Measurements from ENCODE around the gene C5. TPM values are rescaled to one million over a fixed set of nuclear protein-coding genes. Genes with fewer than 3 reads are reported as not detected.

Gene C5
- total RNA-seq, 2 experiments from 2014 or later = 2.5 to 2.7 TPM

DNA sequence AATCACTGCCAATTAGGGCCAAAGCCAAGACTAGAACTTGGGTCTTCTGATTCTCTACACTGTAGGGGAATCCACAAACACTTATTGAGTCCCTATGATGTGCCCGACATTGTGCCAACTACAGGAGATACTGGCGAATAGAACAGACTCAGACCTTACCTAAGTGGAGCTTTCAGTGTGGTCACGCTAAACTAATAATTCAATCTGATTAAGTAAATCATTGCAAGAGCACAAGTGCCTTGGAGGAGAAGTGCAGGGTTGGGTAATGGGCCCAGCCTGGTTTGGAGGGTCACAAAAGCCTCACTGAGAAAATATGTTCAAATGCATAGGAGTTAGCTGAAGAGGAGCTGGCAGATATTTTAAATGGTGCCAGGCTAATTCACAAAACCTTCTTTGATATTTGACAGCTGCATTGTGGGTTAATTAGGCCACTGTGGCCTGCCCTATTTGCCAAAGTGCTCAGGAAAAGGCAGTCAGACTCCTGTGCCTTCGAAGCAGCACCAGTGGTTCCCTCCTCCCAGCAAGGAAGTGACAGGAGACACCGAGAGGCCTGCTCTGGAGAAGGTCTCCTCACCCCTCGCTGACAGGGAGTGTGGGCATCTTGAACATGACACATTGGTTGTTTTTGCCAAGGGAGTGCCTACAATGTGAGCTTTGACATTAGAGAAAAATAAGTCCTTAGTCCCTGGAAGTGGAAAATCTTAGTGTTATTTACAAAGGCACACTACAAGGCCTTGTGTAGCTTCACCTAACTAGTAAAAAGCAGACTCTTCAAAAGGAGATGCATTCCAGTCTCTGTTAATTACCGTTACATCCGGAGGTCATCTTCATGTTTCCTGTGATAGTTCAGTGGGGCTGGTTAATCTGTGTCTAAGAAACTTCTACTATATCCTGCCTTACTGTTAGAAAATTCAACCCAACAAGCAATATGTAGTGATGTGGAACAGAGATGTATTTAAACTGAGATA, 99.4 kb downstream of the C5 start:
- H3K4me3 Mint-ChIP-seq = no peak overlapping the region
- no peak for DNase-seq
- H3K9me3 Mint-ChIP-seq = no peaks in the 10 kb centered on the region
- ChIA-PET POLR2A (interaction anchor here (1.1 kb wide), 1 partner anchor 16 kb away, joined by 3 read pairs; no protein-coding TSS in a partner anchor), CTCF (interaction anchor here (0.6 to 1.8 kb wide), 6 partner anchors 13 to 195 kb away, joined by 3 to 7 read pairs (median 3); no protein-coding TSS in a partner anchor)
- H3K27ac Mint-ChIP-seq = no peak overlapping the region
- no peaks in the 10 kb centered on the region for H3K36me3 Mint-ChIP-seq
- intact Hi-C loops (cut with micrococcal nuclease) = no loop called here
- no peaks in the 10 kb centered on the region for H3K4me1 Mint-ChIP-seq (ENCODE audit: low read depth)
- no peaks in the 10 kb centered on the region for H3K27me3 Mint-ChIP-seq

DNA sequence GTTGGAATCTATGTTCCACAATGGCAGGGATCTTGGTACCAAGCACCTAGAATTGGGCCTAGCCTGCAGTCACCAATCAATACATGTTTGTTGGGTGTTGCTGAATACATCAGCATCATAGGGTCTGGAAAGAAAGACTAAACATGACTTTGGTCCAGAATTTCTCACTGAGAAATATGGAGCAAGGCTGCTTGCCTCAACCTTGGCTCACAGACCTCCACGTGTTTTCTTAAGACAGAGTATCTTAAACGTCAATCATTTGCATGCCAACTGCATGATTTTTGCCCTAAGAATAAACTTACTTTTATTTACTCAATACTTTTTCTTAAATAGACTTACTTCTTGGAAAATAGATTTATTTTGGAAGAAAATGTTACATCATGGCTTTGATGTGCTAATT, 100.8 kb downstream of the C5 start:
- no peak for DNase-seq
- intact Hi-C loops (cut with micrococcal nuclease) = no loop called here
- POLR2A ChIA-PET = no interaction called here
- Mint-ChIP-seq H3K27ac (no peak overlapping the region), H3K4me3 (no peak overlapping the region), H3K4me1 (ENCODE audit: low read depth) (no peaks in the 10 kb centered on the region), H3K27me3 (no peaks in the 10 kb centered on the region), H3K36me3 (no peaks in the 10 kb centered on the region), H3K9me3 (no peaks in the 10 kb centered on the region)
- CTCF ChIA-PET = interaction anchor here (1.8 kb wide), 1 partner anchor 32 kb away, joined by 7 read pairs; no protein-coding TSS in a partner anchor

DNA sequence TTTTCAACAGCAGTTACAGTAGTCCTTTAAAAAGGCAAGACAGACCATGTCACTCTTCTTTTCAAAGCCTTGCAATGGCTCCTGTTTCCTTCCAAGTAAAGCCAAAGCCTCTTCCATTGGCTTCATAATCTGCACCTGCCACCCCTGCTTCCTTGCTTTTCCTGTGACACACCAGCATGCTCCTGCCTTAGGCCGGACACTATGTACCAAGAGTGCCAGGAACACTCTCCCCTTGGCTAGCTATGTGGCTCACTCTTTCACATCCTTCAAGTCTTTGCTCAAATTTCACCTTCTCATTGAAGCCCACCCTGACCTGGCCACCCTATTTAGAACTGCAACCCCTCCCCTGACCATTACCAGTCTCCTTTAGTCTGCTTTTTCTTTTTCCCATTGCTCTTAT, 101.3 kb downstream of the C5 start:
- Mint-ChIP-seq H3K4me3 (no peak overlapping the region), H3K27me3 (no peaks in the 10 kb centered on the region), H3K9me3 (no peaks in the 10 kb centered on the region), H3K36me3 (no peaks in the 10 kb centered on the region), H3K4me1 (ENCODE audit: low read depth) (no peaks in the 10 kb centered on the region), H3K27ac (no peak overlapping the region)
- DNase-seq = no peak
- intact Hi-C loops (cut with micrococcal nuclease) = no loop called here
- CTCF ChIA-PET = no interaction called here
- POLR2A ChIA-PET = no interaction called here

DNA sequence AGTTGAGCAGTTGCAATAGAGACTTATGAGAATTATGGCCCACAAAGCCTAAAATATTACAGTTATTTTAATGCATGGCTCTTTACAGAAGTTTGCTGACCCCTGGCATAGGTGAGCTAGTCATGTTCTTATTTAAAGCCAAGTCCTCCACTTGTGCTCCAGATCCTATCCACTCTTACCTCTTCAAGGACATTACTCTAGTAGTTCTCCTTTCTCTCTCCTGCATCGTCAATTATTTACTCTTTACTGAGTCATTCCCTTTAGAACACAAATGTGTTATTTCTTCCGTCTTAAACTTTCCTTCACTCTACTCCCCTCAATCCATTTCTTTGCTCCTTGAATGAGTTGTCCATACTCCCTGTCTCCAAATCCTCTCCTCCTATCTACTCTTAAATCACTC, 102.9 kb downstream of the C5 start:
- H3K4me1 Mint-ChIP-seq (ENCODE audit: low read depth) = no peaks in the 10 kb centered on the region
- intact Hi-C loops (cut with micrococcal nuclease) = no loop called here
- H3K4me3 Mint-ChIP-seq = no peak overlapping the region
- CTCF ChIA-PET = interaction anchor here (1.0 kb wide), 1 partner anchor 34 kb away, joined by 3 read pairs; no protein-coding TSS in a partner anchor
- no peak for DNase-seq
- H3K27ac Mint-ChIP-seq = no peak overlapping the region
- no peaks in the 10 kb centered on the region for H3K36me3 Mint-ChIP-seq
- no peaks in the 10 kb centered on the region for H3K9me3 Mint-ChIP-seq
- no peaks in the 10 kb centered on the region for H3K27me3 Mint-ChIP-seq
- POLR2A ChIA-PET = no interaction called here

DNA sequence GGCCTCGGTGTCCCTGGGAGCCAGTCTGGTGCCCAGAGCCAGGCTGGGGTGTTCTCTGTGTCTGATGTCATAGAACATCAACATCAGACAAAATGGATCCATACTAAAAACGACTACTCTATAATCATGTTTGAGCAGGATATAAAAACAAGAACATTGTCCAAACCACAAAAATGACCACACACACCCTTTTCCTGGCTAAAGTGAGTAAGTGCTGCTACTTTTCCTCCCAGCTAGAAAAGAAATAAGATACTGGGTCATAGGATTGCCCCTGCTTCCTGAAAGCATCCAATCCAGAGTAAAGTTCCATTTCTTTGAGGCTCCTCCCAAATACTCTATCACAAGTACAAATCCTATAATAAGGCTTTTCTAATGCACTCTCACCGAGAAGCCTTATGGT, 103.8 kb downstream of the C5 start:
- CTCF ChIA-PET = interaction anchor here (1.0 kb wide), 1 partner anchor 10 kb away, joined by 3 read pairs; no protein-coding TSS in a partner anchor
- POLR2A ChIA-PET = no interaction called here
- intact Hi-C loops (cut with micrococcal nuclease) = no loop called here

DNA sequence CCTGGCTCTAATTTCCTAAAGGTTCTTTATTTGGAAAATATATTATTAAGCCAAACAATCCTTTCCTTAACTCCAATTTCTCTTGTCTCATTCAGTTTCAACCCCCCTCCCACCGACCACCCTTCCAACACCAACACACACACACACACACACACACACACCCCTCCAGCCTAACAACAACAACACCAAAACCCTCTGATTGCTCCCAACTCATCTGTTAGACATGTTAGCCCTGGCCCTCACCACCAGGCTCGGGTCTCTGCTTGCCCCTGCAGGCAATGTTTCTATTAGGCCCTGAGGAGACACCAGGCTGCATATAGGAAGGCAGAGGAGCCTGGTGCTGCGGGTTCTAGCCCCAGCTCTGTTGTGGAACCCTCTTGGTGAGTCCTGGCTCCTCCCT, 105.1 kb downstream of the C5 start:
- ChIA-PET POLR2A (no interaction called here), CTCF (no interaction called here)
- Mint-ChIP-seq H3K27me3 (no peaks in the 10 kb centered on the region), H3K4me1 (ENCODE audit: low read depth) (no peaks in the 10 kb centered on the region), H3K4me3 (no peak overlapping the region), H3K36me3 (no peaks in the 10 kb centered on the region), H3K27ac (no peak overlapping the region), H3K9me3 (no peaks in the 10 kb centered on the region)
- DNase-seq = no peak
- intact Hi-C loops (cut with micrococcal nuclease) = no loop called here

More for the DNA sequence above, 103.8 kb downstream of the C5 start:
- Mint-ChIP-seq H3K36me3 (no peaks in the 10 kb centered on the region), H3K9me3 (no peaks in the 10 kb centered on the region), H3K27me3 (no peaks in the 10 kb centered on the region), H3K27ac (no peak overlapping the region), H3K4me1 (ENCODE audit: low read depth) (no peaks in the 10 kb centered on the region), H3K4me3 (no peak overlapping the region)
- DNase-seq = no peak

DNA sequence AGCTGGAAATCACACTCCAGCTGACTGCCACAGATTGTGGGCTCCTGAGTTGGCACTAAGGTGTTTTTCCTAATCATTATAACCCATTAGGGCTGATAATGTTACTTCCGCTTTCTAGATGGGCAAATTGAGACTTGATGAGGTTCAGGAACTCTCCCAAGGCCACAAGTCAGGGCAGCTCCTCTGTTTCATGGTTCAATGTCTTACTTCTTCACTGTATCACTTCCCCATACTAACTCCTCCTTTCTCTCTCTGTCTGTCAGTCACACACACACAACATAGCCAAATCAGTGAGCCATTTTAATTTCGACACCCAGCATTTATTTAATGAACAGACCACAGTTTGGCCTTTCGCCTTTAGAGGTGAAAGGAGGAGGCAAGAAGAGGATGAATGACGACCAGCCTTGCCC, 105.6 kb downstream of the C5 start:
- no peak for DNase-seq
- intact Hi-C loops (cut with micrococcal nuclease) = no loop called here
- Mint-ChIP-seq H3K36me3 (no peaks in the 10 kb centered on the region), H3K4me3 (no peak overlapping the region), H3K27ac (no peak overlapping the region), H3K9me3 (no peaks in the 10 kb centered on the region), H3K27me3 (no peaks in the 10 kb centered on the region), H3K4me1 (ENCODE audit: low read depth) (no peaks in the 10 kb centered on the region)
- CTCF ChIA-PET = no interaction called here
- POLR2A ChIA-PET = no interaction called here

DNA sequence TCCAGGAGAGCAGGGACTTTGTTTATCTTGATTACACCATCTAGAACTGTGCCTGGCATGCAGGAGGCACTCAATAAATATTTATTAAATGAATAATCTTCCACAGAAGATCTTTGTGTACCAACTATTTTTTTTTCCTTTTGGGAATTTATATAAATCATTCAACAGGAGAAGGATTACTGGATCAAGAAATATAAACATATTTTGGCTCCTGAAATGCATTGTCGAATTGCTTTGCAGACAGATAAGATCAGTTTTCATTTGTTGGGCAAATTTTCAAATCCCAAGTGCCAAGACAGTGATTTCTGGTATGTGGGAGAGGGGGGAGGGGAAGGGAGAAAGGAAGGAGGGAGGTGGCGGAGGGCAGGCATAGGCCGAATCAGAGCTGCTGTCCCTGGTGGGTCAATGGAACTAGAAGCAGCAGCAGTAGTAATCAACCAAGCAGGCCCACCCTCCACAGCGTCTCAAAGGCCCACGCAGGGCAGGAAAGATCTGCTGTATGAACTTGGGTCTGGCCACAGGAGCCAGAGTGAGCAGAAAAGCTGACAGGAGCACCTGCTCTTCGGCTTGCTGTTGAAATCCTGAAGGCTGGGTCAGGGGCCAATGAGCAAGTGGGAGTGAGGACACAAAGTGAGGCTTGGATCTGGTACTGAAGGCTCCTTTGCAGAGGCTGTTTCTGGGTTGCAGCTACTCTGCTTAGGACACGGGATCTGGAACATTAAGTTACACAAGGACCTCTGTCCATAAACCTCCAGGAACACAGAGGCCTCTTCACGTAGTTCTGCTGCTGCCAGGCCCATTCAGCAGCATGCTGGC, 107.7 kb downstream of the C5 start:
- intact Hi-C loops (cut with micrococcal nuclease) = no loop called here
- Mint-ChIP-seq H3K27ac (no peak overlapping the region), H3K4me1 (ENCODE audit: low read depth) (peaks cover 4% of the 10 kb centered on the region), H3K36me3 (no peaks in the 10 kb centered on the region), H3K9me3 (no peaks in the 10 kb centered on the region), H3K4me3 (no peak overlapping the region), H3K27me3 (no peaks in the 10 kb centered on the region)
- no peak for DNase-seq
- ChIA-PET CTCF (no interaction called here), POLR2A (interaction anchor here (1.1 kb wide), 1 partner anchor 11 kb away, joined by 3 read pairs; no protein-coding TSS in a partner anchor)

DNA sequence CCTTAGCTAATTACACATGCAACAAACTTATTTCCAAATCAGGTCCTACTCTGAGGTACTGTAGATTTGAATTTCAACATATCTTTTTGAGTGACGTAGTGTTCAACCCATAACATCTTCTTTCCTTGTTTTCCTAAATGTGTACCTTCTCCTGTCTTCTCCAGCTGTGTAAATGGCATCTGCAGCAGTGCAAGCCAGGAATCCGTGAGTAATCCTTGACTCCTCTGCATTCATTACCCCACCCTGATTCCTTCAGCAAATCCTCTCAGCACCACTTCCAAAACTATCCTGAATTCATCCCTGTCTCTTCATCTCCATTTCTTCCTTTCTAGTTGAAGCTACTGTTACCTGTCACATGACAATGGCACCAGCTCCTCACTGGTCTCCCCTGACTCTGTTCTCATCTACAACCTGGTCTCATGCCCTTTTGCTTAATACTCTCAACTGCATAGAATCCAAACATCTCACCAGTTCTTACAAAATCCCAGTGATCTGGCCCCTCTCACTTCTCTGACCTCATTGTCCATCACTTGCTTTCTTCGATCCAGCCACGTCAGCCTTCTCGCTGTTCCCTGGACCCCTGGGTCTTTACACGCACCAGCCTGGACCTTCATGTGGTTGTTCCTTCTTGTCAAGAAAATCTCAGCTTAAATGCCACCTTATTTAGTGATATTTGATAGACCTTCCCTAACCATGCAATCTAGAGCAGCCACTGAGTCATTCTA, 108.9 kb downstream of the C5 start:
- CTCF ChIA-PET = no interaction called here
- Mint-ChIP-seq H3K36me3 (no peaks in the 10 kb centered on the region), H3K27me3 (no peaks in the 10 kb centered on the region), H3K27ac (no peak overlapping the region), H3K4me3 (no peak overlapping the region), H3K4me1 (ENCODE audit: low read depth) (peaks cover 15% of the 10 kb centered on the region), H3K9me3 (no peaks in the 10 kb centered on the region)
- POLR2A ChIA-PET = interaction anchor here (1.1 kb wide), 1 partner anchor 10 kb away, joined by 3 read pairs; no protein-coding TSS in a partner anchor
- intact Hi-C loops (cut with micrococcal nuclease) = no loop called here
- no peak for DNase-seq

DNA sequence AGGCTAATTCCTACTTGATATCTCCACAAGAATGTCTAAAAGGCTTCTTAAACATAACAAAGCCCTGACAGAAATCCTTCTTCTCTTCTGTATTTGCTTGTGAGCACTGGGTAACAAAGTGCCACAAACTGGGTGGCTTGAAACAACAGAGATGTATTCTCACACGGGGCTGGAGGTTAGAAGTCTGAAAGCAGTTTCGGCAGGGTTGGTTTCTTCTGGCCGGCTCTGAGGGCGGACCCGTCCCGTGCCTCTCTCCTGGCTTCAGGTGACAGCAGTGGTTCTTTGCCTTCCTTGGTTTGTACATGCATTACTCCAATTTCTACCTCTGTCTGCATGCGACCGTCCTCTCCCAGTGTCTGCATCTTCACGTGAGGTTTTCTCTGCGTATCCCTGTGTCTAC, 109.5 kb downstream of the C5 start:
- Mint-ChIP-seq H3K27me3 (no peaks in the 10 kb centered on the region), H3K4me3 (no peak overlapping the region), H3K4me1 (ENCODE audit: low read depth) (peaks cover 21% of the 10 kb centered on the region), H3K27ac (no peak overlapping the region), H3K36me3 (no peaks in the 10 kb centered on the region), H3K9me3 (no peaks in the 10 kb centered on the region)
- ChIA-PET CTCF (no interaction called here), POLR2A (no interaction called here)
- DNase-seq = no peak
- intact Hi-C loops (cut with micrococcal nuclease) = no loop called here

DNA sequence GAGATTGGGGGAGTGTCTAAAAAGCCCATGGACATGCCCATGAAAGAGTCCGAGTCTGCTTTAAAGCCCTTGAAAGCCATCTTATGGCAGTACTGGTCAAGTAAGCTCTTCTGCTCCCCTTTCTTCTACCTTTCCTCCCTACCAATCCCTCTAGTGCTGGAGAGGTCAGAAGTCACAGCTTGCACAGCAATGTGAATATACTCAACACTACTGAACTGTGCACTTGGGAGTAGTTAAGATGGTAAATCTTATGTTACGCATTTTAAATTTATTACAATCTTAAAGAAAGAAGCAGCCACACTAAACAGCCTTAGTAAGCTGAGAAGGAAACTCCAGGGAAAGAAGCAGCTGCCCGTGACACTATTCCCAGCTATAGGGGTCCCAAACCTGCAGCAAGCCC, 111.2 kb downstream of the C5 start:
- Mint-ChIP-seq H3K4me1 (ENCODE audit: low read depth) (peaks cover 37% of the 10 kb centered on the region), H3K9me3 (no peaks in the 10 kb centered on the region), H3K27me3 (no peaks in the 10 kb centered on the region), H3K36me3 (no peaks in the 10 kb centered on the region), H3K27ac (no peak overlapping the region), H3K4me3 (no peak overlapping the region)
- CTCF ChIA-PET = interaction anchor here (0.8 to 4.6 kb wide), 5 partner anchors 10 to 184 kb away, joined by 3 to 27 read pairs (median 7); no protein-coding TSS in a partner anchor
- POLR2A ChIA-PET = interaction anchor here (2.2 to 10.5 kb wide), 2 partner anchors 16 to 146 kb away, joined by 6 to 124 read pairs; partner anchors contain the start of gene FBXW2
- no peak for DNase-seq
- intact Hi-C loops (cut with micrococcal nuclease) = no loop called here
